HG03575 (cell line): ENCODE results near the gene PPP3CA.

Experiments
- ATAC-seq: cut with Tn5 transposase; IDR thresholded peaks from one replicate; pipeline ENCODE4 v1.9.1; 2021; ENCODE audit not compliant: unreplicated experiment, insufficient number of reproducible peaks, low FRiP score; ENCODE audit errors: extremely low read depth

Gene PPP3CA

DNA sequence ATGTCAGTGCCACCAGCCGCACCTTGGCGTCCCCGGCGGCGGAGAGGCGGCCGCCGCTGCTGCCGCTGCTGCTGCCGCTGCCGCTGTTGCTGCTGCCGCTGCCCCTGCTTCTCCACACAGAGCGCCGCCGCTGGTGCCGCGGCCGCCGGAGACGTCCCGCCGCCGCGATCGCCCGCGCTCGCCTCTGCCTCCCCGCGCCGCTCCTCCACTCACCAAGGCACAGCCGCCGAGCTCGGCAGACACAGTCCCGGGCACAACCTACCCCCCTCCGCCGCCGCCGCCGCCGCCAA is at the start of gene PPP3CA:
TSS of gene PPP3CA (minus strand) at position 260 of the 290 bp plus-strand sequence.
- no peak for ATAC-seq

DNA sequence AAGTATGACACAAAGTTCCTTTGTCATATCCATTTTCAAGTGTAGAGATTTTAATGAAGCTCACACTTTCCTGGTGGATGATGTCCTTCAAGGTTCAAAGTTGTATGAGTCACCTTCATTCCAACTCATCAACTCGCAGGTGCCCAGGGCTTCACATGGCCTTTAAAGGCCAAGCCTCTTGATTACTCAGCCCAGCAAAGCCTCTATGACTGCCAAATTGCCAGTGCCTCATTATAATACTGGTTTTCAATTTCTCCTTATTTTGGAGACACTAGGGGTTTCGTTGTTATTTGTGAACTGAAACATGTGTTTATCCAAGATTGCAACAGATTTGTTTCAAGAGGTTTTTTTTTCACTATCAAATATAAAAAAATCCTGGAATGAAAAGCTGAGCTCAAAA is 45.9 kb upstream of the PPP3CA start:
- ATAC-seq = no peak

DNA sequence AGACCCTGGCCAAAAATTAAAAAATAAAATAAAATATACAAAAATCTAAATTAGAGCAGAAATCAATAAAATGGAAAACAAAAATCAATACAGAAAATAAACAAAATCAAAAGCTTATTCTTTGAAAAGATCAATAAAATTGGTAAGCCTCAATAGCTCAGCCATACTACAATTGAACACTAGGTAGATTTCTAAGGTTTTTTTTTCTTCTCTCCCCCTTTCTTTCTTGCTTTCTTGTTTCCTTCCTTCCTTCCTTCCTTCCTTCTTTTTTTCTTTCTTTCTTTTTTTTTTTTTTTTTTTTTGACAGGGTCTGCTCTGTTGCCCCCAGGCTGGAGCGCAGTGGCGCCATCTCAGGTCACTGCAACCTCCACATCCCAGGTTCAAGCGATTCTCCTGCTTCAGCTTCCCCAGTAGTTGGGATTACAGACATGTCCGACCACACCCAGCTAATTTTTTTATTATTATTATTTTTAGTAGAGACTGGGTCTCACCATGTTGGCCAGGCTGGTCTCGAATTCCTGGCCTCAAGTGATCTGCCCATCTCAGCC is 23.4 kb upstream of the PPP3CA start:
- ATAC-seq = no peak

DNA sequence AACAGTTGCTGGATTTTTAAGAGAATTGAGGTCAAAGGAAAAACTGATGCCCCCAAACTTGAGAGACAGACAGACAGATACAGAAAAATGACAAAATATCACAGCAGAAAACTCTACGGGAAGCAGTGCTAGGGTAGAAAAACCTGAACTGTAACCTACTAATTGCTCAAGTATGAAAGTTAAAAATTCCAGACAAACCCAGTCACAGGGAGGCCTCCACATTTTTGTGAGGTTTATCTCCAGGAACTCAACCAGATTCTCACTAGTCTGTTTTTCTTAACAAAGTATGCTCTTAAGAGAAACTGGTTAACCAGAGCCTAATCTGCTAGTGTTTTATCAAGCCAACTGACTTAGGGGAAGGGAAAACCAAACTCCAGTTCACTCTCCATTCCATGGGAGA is 19.9 kb upstream of the PPP3CA start:
- ATAC-seq = no peak

DNA sequence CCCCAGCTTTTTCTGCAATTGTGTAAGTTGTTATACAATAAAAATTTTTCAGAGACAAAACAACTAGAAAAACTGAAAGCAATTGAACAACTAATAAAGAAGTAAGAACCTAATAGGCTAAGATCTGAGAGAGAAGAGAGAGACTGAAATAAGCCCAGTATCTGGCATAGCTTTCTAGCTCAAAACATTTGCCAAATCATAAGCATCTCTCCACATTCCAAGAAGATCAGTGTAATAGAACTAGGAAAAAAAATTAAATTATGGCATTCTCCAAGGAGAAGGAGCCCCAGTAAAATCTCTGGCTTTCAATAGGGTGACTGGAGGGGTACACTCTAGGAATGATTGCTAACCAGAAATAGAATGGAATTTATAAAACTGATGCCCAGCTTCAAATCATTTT is 19.0 kb upstream of the PPP3CA start:
- no peak for ATAC-seq

DNA sequence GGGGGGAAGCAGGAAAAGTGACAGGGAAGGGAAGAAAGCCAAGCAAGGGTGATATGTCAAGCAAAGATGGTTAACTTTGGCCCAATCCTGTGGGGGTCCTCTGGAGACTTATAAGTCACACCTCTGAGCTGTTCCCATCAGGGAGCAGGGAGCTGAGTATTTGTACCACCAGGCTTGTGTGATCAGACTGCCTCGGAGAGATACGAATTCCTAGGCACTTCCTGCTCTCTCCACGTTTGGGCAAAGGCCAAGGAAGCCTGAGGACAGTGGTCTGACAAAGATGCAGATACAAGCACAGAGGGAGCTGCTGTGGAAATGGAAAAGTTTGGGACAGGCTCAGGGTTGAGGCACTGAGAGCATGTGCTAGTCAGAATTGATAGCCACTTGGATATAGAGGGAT is 10.4 kb upstream of the PPP3CA start:
- no peak for ATAC-seq

DNA sequence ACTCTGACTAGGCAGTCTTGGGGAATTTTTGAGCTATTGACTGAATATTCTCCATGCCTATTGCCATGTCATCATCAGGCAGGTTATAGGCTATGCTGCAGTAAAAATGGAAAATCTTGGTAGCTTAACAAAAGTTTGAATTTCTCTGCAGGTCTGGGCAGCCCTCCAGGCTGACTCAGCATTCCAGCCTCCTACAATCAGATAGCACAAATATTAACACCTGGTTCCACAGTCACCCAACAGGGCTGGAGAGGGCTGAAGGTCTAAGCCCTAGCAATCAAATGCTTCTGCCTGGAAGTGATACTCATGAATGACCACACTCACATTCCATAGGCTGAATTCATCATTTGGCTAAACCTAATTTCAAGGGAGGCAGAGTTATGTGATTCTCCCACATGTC is 9.6 kb upstream of the PPP3CA start:
- no peak for ATAC-seq

DNA sequence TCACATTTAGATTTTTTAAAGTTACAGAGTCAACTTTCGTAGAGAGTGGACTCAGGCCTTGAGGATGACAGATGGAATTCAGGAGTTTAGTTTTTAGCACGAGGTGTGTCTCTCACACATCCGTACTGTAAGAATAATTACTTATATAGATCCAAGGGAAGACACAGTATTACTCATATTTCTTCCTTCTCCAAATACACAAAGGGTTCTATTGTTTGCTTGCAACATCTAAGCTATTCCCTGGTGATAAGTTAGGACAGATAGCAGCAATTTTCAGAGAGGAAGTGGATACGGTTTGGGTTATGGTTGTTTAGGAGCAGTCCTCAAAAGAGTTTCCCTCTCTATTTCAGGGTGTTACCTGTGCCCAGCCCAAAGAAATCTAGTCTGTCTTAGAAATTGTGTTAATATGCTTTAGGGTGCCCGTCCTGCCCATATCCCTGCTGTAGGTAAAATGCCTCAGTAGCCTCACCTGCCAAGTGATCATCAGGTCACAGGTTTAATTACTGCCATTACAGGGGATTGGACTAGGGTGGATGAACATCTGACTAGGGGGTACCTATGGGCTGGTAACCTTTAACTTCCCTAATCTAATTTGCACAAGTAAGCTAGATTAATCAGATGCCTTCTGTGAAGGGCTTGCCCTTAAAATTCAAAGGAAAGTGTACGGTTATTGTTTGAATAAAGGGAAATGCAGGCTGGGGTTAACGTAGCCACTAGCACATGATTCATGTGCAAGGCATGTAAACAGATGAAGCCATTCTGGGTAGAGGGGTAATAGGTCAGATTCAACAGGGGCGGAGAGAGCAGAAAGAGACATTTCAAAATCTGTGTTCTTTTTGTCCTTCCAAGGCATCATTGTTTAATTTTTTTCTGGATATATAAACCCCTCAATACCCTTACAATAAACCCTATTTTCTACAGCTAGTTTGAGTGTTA is 8.7 kb upstream of the PPP3CA start:
- no peak for ATAC-seq

DNA sequence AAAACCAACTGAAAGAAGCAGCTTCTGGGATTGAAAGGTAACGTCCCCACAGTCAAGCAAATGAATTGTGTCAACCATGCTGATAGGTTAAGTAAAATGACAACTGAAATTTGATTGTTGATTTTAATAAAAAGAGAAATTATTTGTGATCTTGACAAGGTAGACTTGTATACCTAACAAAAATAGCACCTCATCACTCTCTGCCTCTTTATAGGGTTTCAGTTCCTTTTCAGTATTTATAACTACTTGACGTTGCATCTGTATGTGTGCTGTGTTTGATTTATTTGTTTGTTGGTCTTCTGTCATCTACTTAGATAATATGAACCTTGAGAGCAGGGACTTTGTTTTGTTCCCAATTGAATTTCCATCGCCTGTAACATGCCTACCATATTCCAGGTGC is 7.9 kb upstream of the PPP3CA start:
- ATAC-seq = peak; percentile 98

DNA sequence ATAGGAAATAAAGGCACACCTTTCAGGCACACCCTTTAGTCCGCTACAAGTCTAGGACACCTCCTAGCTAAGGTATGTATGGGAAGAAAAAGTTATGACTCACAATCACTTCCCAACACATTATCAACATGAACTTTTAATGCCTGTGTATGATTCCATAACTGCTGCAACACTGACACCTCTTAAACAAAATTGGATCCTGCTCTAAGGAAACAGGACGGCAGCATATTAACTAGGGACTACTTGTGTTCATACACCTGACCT is 2.4 kb upstream of the PPP3CA start:
- no peak for ATAC-seq

DNA sequence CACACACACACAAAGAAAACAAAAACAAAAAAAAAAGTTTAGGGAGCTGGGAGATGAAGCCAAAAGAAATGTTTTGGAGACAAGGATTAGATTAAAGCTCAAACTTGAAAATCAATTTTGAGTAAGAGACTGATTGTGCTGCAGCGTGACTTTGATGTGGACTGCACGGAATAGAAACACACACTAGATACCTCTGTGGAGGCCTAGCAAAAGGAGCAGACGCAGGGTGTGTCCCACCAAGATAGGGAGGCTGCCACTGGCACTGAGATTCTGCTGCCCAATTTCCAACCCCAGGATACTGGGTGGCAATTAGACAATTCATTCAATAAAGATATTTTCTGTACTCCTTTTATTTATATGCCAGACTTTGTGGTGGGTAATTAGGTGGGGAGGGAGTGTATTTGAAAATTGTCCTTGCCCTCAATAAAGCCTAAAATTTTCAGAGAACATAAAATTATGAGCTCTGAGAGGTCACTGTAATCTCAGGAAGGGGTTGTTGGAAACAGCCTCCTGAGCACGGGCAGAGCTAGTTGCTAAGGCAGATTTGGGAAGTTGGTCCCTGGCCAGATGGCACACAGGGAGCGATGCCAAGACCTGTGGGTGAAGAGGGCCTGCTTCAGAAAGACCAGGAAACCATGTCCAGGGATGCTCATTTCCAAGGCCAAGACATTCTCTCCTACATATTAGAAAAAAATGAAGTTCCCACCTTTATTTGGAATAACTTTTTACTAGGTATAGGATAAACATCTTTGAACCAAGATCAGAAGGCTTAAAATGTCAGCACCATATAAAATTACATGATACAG is 1.9 kb upstream of the PPP3CA start:
- ATAC-seq = no peak

DNA sequence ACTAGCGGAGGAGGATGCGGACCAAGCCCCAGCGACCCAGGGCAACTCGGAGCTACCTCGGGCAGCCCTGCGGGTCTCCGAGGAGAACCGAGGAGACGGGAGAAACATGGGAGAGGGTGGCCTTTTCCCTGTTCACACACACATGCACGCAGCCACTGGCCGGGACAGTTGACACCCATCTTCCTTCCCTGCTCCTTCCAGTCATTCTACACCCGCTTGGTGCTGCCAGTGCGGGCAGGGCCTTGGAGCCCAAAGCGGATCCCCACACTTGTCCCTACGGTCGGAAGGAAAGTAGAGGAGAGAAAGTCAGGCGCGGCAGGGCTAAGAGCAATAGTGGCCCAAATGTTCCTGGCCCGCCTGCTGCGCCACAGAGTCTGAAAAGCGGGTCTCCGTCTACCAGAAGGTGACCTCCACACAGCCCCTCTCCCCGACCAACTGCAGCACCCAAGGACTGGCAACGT is 1.1 kb upstream of the PPP3CA start:
- no peak for ATAC-seq

DNA sequence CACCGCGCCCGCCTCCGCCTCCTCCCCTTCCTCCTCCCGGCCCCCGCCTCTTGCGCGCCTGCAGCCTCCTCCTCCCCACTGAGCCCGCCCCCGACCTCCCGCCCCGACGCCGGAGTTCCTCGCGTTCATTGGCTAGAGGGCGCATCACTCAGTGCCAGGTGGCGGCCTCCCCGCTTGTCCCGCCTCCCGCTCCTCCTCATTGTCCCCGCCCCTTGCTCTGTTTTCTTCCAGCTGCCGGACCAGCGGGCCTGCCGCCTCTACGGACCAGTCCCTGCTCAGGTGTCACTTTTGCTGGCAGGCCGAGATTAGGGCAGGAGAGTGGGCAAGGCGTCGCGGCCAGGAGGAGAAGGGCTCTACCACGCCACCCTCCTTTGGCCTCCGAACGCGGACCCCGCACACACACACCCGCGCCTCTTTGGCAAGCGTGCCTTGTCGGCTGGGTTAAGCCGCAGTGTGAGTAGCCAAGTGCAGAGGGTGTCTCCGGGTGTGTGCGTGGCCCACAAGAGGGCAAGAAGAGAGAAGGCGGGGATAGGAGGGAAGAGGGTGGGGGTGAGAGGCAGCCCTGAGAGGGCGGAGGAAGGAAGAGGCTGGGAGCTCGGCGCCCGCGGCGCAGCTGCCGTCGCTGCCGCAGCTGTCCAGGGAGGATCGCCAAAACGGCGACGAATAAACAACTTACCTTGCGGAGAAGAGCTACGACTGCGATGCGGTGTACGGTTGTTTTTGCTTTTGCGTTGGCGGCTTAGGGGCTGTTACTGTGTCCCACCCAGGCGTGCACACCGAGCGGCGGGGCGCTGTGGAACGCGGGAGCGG is 436 bp upstream of the PPP3CA start:
- peak; percentile 70 for ATAC-seq

DNA sequence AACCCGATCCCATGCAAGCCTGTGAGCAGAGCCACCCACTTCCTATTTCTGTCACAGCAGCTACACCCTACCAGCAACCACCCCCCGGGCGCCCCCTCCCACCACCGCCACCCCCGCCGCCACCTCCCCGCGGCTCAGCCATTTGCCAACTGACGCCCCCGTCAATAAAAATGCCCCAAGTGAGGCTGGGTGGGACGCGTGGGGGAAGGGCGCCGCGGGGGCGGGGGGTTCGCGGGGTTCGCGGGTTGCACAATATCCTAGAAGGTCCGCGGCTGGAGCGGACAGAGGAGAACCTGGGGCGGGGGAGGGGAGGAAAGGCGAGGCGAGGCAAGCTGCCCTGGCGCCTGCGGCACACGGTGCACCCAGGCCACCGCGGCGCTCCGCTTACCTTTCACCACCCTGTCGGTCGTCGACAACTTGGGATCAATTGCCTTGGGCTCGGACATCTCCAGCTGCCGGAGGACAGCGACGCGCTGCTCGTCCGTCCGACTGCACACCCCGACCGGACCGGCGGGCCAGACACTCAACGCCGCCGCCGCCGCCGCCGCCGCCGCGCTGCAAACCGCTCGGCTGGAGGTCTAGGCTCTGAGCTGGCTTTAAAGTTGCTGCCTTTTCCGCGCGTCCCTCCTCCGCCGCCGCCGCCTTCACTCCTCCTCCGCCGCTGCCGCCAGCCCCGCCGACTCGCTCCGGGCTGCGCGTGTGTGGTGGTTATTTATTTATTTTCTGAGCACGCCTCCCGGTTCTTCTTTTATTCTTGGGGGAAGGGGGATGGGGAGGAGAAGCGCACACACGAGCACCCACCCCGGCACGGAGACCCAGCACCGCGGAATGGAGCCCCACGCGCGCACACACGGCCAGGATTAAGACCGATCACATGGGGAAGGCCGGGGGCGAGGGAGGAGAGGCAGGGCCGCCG is 717 bp downstream of the PPP3CA start:
- ATAC-seq = peak; percentile 1

DNA sequence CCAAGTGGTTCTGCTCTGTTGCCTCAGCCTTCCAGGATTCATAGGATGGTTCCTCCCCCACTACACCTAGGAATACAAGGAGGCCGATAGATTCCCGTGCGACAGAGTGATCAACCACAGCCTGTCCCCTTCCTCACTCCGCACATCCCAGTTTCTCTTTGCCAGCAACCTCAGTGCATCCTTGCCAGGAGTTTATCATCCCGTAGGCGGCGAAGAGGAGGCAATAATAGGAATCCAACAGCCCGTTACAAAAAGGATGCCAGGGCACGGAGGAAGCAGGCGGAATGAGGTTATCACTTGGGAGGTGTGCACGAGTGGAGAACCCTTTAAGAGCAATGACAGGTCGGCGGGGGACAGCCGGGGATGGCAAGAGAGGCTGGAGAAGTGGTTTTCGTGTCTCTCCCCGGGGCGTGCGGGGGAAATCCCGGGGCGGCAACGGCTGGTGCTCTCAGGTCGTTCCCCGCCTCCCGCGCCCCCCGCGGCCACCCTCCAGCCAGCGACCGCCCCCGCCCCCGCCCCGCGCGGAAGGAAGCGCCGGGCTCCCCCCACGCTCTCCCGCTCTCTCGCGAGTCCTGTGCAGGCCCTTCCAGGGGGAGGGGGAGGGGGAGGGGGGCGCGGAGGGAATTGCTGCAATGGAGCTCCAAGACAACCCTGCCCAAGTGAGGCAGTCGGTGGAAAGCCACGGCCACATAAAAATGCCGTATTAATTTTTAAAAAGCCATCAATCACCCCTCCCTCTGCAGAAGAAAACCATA is 1.6 kb downstream of the PPP3CA start:
- no peak for ATAC-seq

DNA sequence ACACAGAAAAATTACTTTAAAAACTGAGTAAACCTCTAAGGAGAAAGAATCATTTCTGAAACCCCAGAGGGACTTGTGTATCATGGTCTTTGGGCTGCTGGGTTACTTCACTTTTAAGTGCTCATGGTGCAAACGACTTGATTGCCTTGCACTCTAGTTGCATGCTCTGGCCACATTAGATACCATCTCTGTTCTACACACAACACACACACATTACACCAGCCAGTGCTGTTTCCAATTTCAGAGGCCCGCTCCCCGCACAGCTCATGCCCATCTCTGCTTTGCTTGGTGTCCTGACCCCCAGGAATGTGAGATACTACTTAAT is 2.1 kb downstream of the PPP3CA start:
- no peak for ATAC-seq

DNA sequence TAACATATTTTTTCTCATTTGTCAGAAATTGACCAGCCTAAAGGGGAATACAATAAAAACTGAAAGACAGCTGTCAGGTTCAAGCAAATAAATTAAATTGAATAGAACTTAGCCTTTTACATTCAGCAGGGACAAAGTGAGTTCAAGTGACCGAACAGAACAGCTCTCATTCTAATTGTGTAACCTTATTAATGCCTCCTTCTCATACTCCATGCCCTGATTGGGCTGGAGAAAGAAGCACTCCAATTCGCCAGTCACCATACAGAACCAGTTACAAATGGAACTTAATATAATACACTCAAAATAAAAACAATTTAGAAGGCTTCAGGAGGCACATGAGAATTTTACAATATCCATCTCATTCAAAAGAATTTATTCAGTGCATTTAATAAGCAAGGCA is 8.0 kb downstream of the PPP3CA start:
- ATAC-seq = no peak

DNA sequence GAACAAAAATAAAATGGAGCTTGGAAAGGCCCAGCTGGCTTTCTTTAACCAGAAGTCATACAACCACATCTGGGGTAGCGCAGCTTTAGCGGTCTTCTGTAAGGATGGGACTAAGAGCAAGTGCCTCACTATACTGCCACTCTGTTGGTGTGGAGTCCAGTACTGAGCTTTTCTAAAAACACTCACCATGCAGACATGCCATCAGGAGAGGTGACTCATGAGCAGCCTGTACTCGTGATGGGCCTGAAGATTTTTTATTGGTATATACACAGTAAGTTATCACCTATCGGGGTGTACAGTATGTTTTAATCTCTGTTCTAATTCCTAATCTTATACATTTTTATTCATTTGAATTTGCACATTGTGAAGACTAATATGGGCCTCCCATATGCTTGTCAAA is 9.6 kb downstream of the PPP3CA start:
- no peak for ATAC-seq
